NCI-H460 (cell line): Measurements from ENCODE around the gene DGKK. TPM values are rescaled to one million over a fixed set of nuclear protein-coding genes. Genes with fewer than 3 reads are reported as not detected.
"Not testable (repeated sequence)": the region's sequence is repeated elsewhere in the genome, so short reads cannot be mapped to it uniquely, and the experiment has no call there.

Source experiments
- DNase-seq: peaks from one replicate; pipeline ENCODE4 v3.0.0-alpha.2; 2016; ENCODE audit warnings: low read depth; ENCODE audit errors: extremely low read depth
- total RNA-seq: library from RNA; depleted of rRNA; stranded (reverse); fragments of >200 nt; shearing (Covaris generic); gene quantifications from 2 replicates; pipeline ENCODE4 v1.2.3, GENCODE V29; 2014

DGKK gene
- total RNA-seq, 1 experiment from 2014 or later, result not detected

GRCh38 chrX:50432829-50433289, 37.8 kb downstream of the DGKK start:
- DNase-seq, result no peak

GRCh38 chrX:50431623-50432022, 39.0 kb downstream of the DGKK start:
- no peak for DNase-seq

- DNase-seq, result no peak
Measured at GRCh38 chrX:50430917-50431575, 39.6 kb downstream of the DGKK start.

GRCh38 chrX:50428174-50428573, 42.5 kb downstream of the DGKK start:
- DNase-seq, result no peak

GRCh38 chrX:50407976-50408375, 62.6 kb downstream of the DGKK start:
- no peak for DNase-seq

DNA sequence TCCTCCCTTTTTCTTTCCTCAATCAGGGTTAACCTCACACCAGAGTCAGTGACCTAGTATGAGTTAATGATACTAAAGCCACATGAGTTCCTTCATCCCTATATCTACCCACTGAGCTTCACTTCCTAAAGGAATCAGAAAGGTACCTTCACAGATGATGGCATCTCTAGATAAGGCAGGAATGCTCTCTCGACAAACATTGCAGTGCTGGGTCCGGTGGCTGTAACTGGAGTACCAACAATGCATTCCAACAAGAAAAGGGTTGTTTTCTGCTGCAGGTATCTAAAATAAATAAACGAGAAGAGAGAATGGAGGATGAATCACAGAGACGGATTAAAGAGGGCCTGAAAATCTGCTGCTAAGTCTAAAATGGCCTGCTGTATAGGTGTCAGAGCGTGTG, 66.7 kb downstream of the DGKK start:
- DNase-seq, result no peak

DNA sequence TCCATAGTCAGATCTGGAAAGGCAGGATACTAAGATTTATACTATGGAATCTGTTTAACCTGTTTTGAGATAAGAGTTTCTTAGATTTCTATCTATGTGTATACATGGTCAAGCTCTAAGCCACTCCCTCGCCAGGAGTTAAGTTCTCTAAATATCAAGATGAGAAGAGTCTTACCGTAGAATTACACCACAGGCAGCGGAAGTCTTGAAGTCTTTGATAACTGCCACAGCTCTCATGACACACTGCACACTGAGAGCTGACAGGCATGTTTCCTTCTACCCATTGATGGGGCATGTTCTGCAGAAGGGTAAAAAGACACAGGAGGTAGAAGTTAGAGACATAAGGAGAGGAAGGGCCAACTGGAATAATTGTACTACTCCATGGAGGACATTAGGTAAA, 67.7 kb downstream of the DGKK start:
- no peak for DNase-seq

DNA sequence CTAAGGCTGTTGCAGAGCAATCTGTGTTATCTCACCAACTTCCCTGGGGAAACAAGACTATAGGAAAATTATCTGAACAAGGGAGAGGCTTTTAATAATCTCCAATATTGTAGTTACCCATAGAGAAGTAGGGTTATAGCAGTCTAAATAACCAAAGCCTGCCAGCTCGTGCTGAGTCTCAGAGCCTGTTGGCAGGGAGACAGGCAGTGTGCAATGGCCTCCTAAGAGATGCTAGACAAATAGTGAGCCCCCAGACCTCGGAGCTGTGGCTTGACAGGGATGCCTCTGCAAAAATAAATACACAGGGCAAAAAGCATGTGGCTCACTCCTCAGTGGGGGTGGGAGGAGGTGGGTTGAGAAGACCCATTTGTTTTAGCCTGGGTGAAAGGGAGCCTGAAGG, 76.7 kb downstream of the DGKK start:
- DNase-seq, result no peak

GRCh38 chrX:50386520-50386919, 84.1 kb downstream of the DGKK start:
- DNase-seq, result no peak

DNA sequence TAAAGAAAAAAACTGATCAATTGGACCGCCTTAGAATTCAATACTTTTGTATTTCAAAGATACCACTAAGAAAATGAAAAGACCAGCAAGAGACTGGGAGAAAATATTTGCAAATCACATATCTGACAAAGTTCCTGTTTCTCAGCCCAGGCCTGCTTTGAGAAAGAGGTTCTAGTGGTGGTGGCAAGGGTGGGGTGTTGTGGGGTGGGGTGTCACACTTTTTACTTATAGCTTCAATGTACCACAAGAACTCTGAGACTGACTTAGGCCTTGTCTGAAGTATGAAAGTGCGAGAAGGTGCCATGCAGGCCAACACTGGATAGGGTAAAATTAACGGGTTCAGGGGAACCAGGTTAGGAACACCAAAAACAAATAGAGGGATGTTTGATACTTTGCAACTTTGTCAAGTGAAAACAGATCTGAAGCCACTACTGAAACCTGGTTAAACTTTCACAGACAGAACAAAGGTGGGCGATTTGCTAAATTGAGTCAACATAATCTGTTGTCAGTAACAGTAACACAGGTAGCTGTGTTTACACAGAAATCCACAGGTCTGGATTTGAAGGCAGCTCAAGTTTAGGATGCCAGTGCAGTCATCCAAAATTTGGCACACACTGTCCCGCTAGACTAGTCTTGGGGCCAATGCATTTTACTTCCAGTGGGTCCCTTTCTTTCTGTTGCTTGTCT, 88.8 kb downstream of the DGKK start:
- no peak for DNase-seq

DNA sequence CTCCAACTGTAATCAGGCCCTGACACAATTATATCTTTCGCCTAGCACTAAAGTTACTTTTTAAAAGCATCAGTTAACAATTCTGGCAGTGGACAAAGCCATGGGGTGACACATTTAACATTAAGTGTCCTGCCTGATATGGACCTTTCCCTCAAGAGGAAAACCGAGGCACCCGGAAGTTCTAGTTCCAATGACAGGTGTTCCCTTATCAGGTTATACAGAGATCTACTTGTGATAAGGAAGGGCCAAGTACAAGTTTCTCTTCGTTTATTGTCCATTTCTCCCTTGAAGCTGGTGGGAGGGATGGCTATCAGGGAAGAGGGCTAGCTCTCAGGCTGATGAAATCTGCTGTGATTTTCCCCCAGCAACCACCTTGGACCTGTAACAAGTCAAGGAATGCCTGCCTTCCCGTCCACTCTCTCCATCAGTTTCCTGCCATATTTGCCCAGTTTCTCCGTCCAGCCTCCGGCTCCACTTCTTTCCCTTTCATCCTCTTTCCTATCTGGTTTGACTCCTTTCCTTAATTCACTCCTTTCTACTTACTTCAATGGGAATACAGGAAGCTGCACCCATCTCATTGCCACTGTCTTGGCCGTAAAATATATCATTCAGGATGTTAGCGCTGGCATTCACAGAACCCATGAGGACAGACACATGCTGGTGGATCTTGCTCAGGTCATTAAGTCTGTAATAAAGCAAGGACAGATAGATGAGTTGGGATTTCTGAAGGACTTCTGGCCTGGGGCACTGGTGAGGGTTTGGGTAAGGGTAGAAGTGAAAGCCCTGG, 95.0 kb downstream of the DGKK start:
- DNase-seq, result no peak

GRCh38 chrX:50372966-50373365, 97.7 kb downstream of the DGKK start:
- DNase-seq, result no peak

- DNase-seq, result no peak
Measured at GRCh38 chrX:50343917-50344316, 126.7 kb downstream of the DGKK start.

DNA sequence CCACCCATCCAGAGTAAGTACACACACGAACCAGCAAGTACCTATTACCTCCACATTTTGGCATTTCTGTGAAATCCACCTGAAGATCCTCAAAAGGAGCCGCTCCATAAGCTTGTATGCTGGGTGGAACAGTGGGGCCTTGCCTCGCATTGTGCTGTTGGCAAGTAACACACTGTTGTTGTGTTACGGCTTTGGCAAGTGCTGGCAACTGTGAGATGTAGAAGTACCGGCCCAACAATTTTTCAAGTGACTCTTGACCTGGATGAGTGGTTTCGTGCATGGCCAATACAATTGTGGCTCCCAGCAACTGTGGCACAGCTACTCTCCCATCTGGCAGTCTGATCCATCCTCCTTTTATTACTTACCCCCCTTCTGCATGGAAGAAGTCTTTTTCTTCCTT, 137.3 kb downstream of the DGKK start:
- no peak for DNase-seq

DNA sequence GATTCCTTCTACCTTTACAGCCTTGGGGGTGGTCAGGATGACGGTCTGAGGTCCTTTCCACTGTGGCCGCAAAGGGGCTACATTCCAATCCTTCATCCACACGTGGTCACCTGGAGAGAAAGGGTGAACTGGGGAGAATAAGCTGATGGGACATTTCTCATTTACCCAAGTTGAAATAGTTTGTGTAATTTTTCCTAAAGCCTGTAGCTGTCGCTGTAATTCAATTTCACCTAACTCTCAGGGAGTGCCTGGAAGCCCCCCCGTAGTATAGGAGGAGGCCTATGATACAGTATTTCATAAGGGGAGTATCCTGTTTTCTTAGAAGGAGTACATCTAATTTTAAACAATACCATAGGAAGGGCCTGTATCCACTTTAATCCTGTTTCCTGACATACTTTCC, 138.0 kb downstream of the DGKK start:
- not testable (repeated sequence) for DNase-seq

- no peak for DNase-seq
Measured at GRCh38 chrX:50327235-50327634, 143.4 kb downstream of the DGKK start.
